ENCODE measurements around the gene NUDT21. TPM values are rescaled to one million over a fixed set of nuclear protein-coding genes. Genes with fewer than 3 reads are reported as not detected.

NUDT21 gene
- polyA plus RNA-seq, 1 experiment = 124 TPM

DNA sequence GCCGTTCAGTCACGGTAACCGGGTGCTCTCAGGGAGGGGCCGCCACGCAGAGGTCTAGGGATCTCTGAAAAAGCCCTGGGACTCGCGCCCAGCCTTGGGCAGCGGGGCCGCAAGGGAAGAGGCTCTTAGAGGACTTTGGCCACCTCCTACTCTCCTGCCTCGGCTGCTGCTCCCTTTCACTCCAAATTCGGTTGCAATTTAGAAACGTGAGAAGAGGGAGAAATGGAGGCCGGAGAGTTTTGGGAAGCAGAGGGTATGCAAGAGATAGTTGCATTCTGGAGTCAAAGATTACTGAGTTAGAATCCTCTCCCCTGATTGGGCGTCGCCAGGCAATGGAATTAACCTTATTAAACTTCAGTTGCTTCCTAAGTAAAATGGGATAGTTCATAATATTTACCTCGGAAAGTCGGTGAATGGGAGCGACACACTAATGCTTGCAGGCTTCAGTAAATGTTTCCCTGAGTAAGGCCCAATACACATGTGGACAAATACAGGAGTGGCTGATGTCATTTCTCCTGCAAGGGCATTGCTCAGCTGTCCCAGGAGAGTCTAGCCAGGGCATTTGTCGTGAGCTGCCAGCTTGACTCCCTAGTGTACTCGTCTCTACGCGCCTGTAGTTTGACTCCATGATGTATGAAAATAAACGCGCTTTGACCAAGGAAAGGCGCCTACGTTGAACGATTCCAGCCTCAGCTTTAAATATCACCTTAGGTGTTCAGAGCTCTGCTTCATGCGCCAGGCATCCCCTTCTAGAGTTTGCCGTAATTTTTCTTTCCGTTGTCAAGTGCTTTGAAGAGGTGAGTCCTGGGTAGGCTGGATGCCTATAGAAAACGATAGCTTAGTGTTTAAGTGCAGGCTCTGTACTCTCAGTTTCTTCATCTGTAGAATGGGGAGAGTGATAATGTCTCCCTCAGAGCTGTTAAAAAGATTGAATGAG is 889 bp upstream of the NUDT21 start:
- no peaks in the 10 kb centered on the region; the same call in 1 of the 2 replicates for H3K9me3 ChIP-seq (ENCODE audit: control insufficient read depth, insufficient read depth, low read length)
- POLR2A ChIA-PET = interaction anchor here (1.0 kb wide), 4 partner anchors 8 to 173 kb away, joined by 3 to 5 read pairs (median 4); partner anchors contain the start of gene MT1E
- TF ChIP-seq, protein P1, sequence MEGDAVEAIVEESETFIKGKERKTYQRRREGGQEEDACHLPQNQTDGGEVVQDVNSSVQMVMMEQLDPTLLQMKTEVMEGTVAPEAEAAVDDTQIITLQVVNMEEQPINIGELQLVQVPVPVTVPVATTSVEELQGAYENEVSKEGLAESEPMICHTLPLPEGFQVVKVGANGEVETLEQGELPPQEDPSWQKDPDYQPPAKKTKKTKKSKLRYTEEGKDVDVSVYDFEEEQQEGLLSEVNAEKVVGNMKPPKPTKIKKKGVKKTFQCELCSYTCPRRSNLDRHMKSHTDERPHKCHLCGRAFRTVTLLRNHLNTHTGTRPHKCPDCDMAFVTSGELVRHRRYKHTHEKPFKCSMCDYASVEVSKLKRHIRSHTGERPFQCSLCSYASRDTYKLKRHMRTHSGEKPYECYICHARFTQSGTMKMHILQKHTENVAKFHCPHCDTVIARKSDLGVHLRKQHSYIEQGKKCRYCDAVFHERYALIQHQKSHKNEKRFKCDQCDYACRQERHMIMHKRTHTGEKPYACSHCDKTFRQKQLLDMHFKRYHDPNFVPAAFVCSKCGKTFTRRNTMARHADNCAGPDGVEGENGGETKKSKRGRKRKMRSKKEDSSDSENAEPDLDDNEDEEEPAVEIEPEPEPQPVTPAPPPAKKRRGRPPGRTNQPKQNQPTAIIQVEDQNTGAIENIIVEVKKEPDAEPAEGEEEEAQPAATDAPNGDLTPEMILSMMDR (IDR thresholded peaks at IDR 0.05; ENCODE audit: low read depth, low read length) = no peak
- no peaks in the 10 kb centered on the region for H3K27me3 ChIP-seq (ENCODE audit: control insufficient read depth, insufficient read depth, low read length)
- peak overlapping the region; percentile 84 for H3K27ac ChIP-seq (ENCODE audit: low read depth, low read length)
- DNase-seq (ENCODE audit: low read depth, low spot score) = no peak
- peak overlapping the region; percentile 87 for H3K4me3 ChIP-seq (ENCODE audit: low read depth, low read length)
- CTCF ChIA-PET = interaction anchor here (0.8 to 3.9 kb wide), 5 partner anchors 95 to 250 kb away, joined by 3 to 12 read pairs (median 5); no protein-coding TSS in a partner anchor

DNA sequence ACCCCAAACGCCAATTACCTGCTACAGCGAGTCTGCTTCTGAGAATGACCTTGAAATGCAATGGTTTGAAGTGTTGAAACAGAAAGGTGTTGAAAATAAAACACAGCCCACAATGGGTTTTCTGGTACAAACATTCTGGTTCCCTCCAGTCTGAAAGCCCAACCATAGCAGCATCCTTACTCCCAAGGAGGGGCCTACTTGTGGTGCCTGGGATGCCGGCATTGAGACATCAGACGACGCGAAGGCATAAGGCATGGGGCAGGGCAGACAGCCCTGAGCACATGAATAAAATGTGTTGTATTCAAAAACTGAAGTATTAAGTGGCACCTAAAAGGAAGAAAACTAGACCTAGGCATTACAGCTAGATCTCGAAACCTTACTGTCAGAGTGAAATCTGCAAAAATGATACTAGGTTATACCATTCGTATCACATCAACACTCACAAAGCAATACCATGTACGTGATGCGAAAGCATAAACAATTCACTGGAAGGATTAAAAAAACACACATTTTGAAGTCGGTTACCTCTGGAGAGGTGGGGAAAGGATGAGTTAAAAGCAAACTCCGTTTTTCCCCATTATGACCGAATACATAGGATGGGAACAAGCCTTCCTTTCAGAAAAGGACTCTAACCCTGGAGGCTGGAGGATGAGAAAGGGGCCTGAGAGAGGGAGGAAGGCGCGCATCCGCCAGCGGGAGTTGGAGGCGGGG is 702 bp downstream of the NUDT21 start:
- peak overlapping the region; percentile 66 for H3K27ac ChIP-seq (ENCODE audit: low read depth, low read length)
- TF ChIP-seq, protein P1 (IDR thresholded peaks at IDR 0.05; ENCODE audit: low read depth, low read length) = no peak
- no peaks in the 10 kb centered on the region for H3K27me3 ChIP-seq (ENCODE audit: control insufficient read depth, insufficient read depth, low read length)
- H3K9me3 ChIP-seq (ENCODE audit: control insufficient read depth, insufficient read depth, low read length) = no peaks in the 10 kb centered on the region; the same call in 1 of the 2 replicates
- POLR2A ChIA-PET = interaction anchor here (1.0 kb wide), 5 partner anchors 10 to 175 kb away, joined by 3 to 6 read pairs (median 4); partner anchors contain the start of gene MT1E
- CTCF ChIA-PET = interaction anchor here (1.2 to 1.4 kb wide), 2 partner anchors 94 to 251 kb away, joined by 3 to 6 read pairs; no protein-coding TSS in a partner anchor
- H3K4me3 ChIP-seq (ENCODE audit: low read depth, low read length) = peak overlapping the region; percentile 87
- no peak for DNase-seq (ENCODE audit: low read depth, low spot score)

DNA sequence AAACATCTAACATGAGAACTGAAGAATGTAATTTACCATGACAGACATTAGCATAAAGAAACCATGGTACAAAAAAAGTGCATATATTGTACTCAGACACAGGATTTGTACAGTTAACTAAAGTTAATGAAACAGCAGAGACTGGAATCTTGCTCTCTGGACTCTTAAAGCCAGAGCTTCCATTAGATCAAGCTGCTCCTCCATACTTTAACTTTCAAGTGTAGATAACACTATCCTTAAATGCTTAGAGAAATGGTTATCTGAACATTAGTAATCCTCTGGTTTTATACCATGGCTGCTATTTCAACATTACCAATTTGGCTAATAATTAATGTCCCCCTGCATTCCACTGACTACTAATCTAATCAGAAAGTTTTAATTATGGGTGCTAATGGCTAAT is 3.1 kb downstream of the NUDT21 start:
- TF ChIP-seq, protein P1 (IDR thresholded peaks at IDR 0.05; ENCODE audit: low read depth, low read length) = no peak
- no peaks in the 10 kb centered on the region; the same call in 1 of the 2 replicates for H3K9me3 ChIP-seq (ENCODE audit: control insufficient read depth, insufficient read depth, low read length)
- H3K27me3 ChIP-seq (ENCODE audit: control insufficient read depth, insufficient read depth, low read length) = no peaks in the 10 kb centered on the region
- no peak overlapping the region for H3K4me3 ChIP-seq (ENCODE audit: low read depth, low read length)
- no peak for DNase-seq (ENCODE audit: low read depth, low spot score)
- POLR2A ChIA-PET = no interaction called here
- CTCF ChIA-PET = interaction anchor here (1.8 kb wide), 1 partner anchor 254 kb away, joined by 4 read pairs; no protein-coding TSS in a partner anchor
- H3K27ac ChIP-seq (ENCODE audit: low read depth, low read length) = no peak overlapping the region

DNA sequence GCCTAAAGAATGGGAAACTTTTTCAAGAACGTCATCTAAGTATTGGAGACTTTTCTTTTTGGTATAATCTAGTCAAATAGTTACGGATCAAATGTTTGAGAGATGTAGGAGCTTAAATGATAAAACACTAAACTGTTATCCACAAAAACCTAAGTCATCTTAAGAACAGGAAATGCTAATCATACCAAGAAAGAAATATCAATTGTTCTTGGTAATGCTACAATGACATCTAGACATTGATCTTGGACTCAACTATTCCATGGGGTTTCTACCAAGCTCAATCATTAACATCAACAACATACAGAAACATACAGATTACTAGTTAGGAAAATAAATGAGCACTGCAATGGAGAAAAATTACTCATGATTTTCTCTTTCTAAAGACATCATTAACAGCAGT is 3.8 kb downstream of the NUDT21 start:
- Histone ChIP-seq H3K9me3 (ENCODE audit: control insufficient read depth, insufficient read depth, low read length) (no peaks in the 10 kb centered on the region; the same call in 1 of the 2 replicates), H3K4me3 (ENCODE audit: low read depth, low read length) (no peak overlapping the region), H3K27me3 (ENCODE audit: control insufficient read depth, insufficient read depth, low read length) (no peaks in the 10 kb centered on the region), H3K27ac (ENCODE audit: low read depth, low read length) (no peak overlapping the region)
- no peak for DNase-seq (ENCODE audit: low read depth, low spot score)
- ChIA-PET POLR2A (interaction anchor here (0.5 kb wide), 1 partner anchor 16 kb away, joined by 3 read pairs; no protein-coding TSS in a partner anchor), CTCF (no interaction called here)
- TF ChIP-seq, protein P1 (IDR thresholded peaks at IDR 0.05; ENCODE audit: low read depth, low read length) = no peak
